Psoas muscle (tissue), 8 donors: Measurements from ENCODE around the gene ANKAR. TPM values are rescaled to one million over a fixed set of nuclear protein-coding genes. Genes with fewer than 3 reads are reported as not detected.
A peak's percentile ranks its signal among the peaks of the same experiment; 100 is the strongest.

Source experiments
- ATAC-seq, 4 donors: fragments of 200-7000 bp; cut with Tn5 transposase; one replicate each; pipeline ENCODE4 v1.9.1; 2020; ENCODE audit warnings: moderate library complexity in 3 of 4, mild to moderate bottlenecking in 2 of 4
- DNase-seq, 2 donors: peaks; one replicate each; pipeline ENCODE4 v3.0.0-alpha.2; 2020
- H3K27ac ChIP-seq: fragments of 200-600 bp; one replicate; pipeline ENCODE4 v1.8.0; 2022
- H3K27me3 ChIP-seq, 3 donors: fragments of 200-600 bp in 1 of 3; one replicate each; pipeline versions ENCODE4 v1.6.1 to v1.8.0; 2013 to 2022; ENCODE audit warnings: low read length in 2 of 3, mild to moderate bottlenecking in 2 of 3, moderate library complexity in 1 of 3; ENCODE audit not compliant: insufficient read depth in 3 of 3
- H3K36me3 ChIP-seq, 2 donors: fragments of 200-600 bp in 1 of 2; one replicate each; pipeline versions ENCODE4 v1.6.1 to v1.8.0; 2013 to 2022; ENCODE audit warnings: low read depth in 1 of 2, mild to moderate bottlenecking in 1 of 2, moderate library complexity in 1 of 2; ENCODE audit not compliant: insufficient read depth in 1 of 2
- H3K4me1 ChIP-seq: fragments of 200-600 bp; one replicate; pipeline ENCODE4 v1.8.0; 2022
- H3K4me3 ChIP-seq: fragments of 200-600 bp; one replicate; pipeline ENCODE4 v1.8.0; 2022; ENCODE audit warnings: mild to moderate bottlenecking
- H3K9me3 ChIP-seq: fragments of 200-600 bp; one replicate; pipeline ENCODE4 v1.8.0; 2022
- CTCF ChIP-seq: fragments of 200-600 bp; IDR thresholded peaks from one replicate; pipeline ENCODE4 v1.8.0; 2022; ENCODE audit warnings: antibody characterized with exemption
- WGBS, 3 donors: extraction: QIAGEN DNeasy Blood & Tissue Kit; methylation state at CpG; one replicate each; pipeline versions ENCODE4 v1.1.6 to v1.1.7; 2013; 5-methylcytosine and 5-hydroxymethylcytosine counted together
- intact Hi-C, 2 donors: fragments of 100-400 bp; cut with DNase I; formaldehyde crosslinking; loops; one replicate each; pipeline versions ENCODE4 v1.11.0 to v1.14.2; 2022
- polyA plus RNA-seq, 3 donors: library from polyadenylated mRNA; stranded (reverse); fragments of 200-250 nt; gene quantifications; one replicate each; pipeline ENCODE4 v1.2.3, GENCODE V29; 2013
- total RNA-seq, 4 donors: library from RNA; stranded (reverse); fragmentation: NEBNext Ultra II Directional in 2 of 4; extraction: Animal tissue kit (Norgen Biotek cat#: 25700) in 2 of 4; gene quantifications; one replicate each; pipeline versions ENCODE4 v1.2.1 to v1.2.4, GENCODE V29; 2021 to 2023
- donor health status: healthy with polysubstance abuse.
- donor health status: DM: no; HTN: no; CAD: no; lungs with moderate emphysema.
- donor health status: Bipolar disorder and iron deficiency.
- donor health status: healthy.
- donor health status: DM: yes; HTN: yes; CAD: no.
- donor health status: DM: no; HTN: no; CAD: no.
- donor health status: DM: no; HTN: no; CAD: no.
- donor health status: DM: yes; HTN: yes; CAD: no.

The ANKAR gene
- total and polyA plus RNA-seq, 7 donors: 0.72 to 8.7 (median 4.1) TPM

- Histone ChIP-seq H3K4me3 (no peak overlapping the region), H3K27me3 (no peaks in the 10 kb centered on the region), H3K9me3 (no peaks in the 10 kb centered on the region), H3K27ac (no peak overlapping the region), H3K36me3 (no peaks in the 10 kb centered on the region), H3K4me1 (no peaks in the 10 kb centered on the region)
- DNase-seq: no peak
- peak in 1 of 4 donors; percentile 67 for ATAC-seq
- TF ChIP-seq CTCF: peak; percentile 8
- intact Hi-C loops: no loop called here
- WGBS, 3 donors: 89 to 94% (median 91%) methylated on average over 9 of the region's 9 CpGs
Observed at GRCh38 chr2:189628817-189629530, 45.5 kb upstream of the ANKAR start.

- Histone ChIP-seq H3K4me1 (no peaks in the 10 kb centered on the region), H3K27ac (no peak overlapping the region), H3K9me3 (no peaks in the 10 kb centered on the region), H3K27me3 (no peaks in the 10 kb centered on the region), H3K36me3 (no peaks in the 10 kb centered on the region), H3K4me3 (no peak overlapping the region)
- WGBS, 3 donors: 68 to 74% (median 73%) methylated on average over 10 of the region's 10 CpGs
- TF ChIP-seq CTCF: no peak
- no peak for ATAC-seq
- intact Hi-C loops: loop anchor here (5.0 kb wide), 1 partner anchor 162 kb away; no protein-coding TSS in a partner anchor
- no peak for DNase-seq
Observed at GRCh38 chr2:189629531-189630453, 44.7 kb upstream of the ANKAR start.

GRCh38 chr2:189631849-189632248 lies 42.6 kb upstream of the ANKAR start:
- no peaks in the 10 kb centered on the region for H3K9me3 ChIP-seq
- WGBS, 3 donors: 62 to 76% (median 67%) methylated on average over 4 of the region's 4 CpGs
- H3K4me3 ChIP-seq: no peak overlapping the region
- H3K27me3 ChIP-seq: no peaks in the 10 kb centered on the region
- no peak for DNase-seq
- intact Hi-C loops: loop anchor here (5.0 kb wide), 1 partner anchor 165 kb away; no protein-coding TSS in a partner anchor
- no peak for TF ChIP-seq CTCF
- no peaks in the 10 kb centered on the region for H3K36me3 ChIP-seq
- no peak overlapping the region for H3K27ac ChIP-seq
- no peaks in the 10 kb centered on the region for H3K4me1 ChIP-seq
- ATAC-seq: peak; percentile 49 to 56 (median 51)

GRCh38 chr2:189633392-189633811 lies 41.1 kb upstream of the ANKAR start:
- intact Hi-C loops: loop anchor here (5.0 kb wide), 1 partner anchor 166 kb away; no protein-coding TSS in a partner anchor
- no peaks in the 10 kb centered on the region for H3K9me3 ChIP-seq
- TF ChIP-seq CTCF: peak; percentile 48
- 67 to 76% (median 71%) methylated on average over 5 of the region's 5 CpGs for WGBS, 3 donors
- H3K4me3 ChIP-seq: no peak overlapping the region
- ATAC-seq (peak in 1 of 4 donors; percentile 61), DNase-seq (no peak)
- H3K36me3 ChIP-seq: no peaks in the 10 kb centered on the region
- H3K27me3 ChIP-seq: no peaks in the 10 kb centered on the region
- no peak overlapping the region for H3K27ac ChIP-seq
- H3K4me1 ChIP-seq: no peaks in the 10 kb centered on the region
